Endodermal cell (in vitro differentiated cells): ENCODE measurements around the gene MLLT3. TPM values are rescaled to one million over a fixed set of nuclear protein-coding genes. Genes with fewer than 3 reads are reported as not detected.

Source experiments
- DNase-seq: peaks from one replicate; pipeline ENCODE4 v3.0.0-alpha.2; 2017
- H3K27ac ChIP-seq: 2 replicates; pipeline ENCODE4 v1.5.1; 2013; ENCODE audit warnings: mild to moderate bottlenecking, low read depth, low read length, moderate library complexity
- H3K27me3 ChIP-seq: 2 replicates; pipeline ENCODE4 v1.6.1; 2013; ENCODE audit warnings: mild to moderate bottlenecking, low read length, moderate library complexity; ENCODE audit not compliant: insufficient read depth, control insufficient read depth, poor library complexity, severe bottlenecking
- H3K36me3 ChIP-seq: 2 replicates; pipeline ENCODE4 v1.7.0; 2013; ENCODE audit warnings: mild to moderate bottlenecking, low read length, moderate library complexity; ENCODE audit not compliant: control insufficient read depth, insufficient read depth
- H3K4me1 ChIP-seq: one replicate; pipeline ENCODE4 v1.7.0; 2013; ENCODE audit warnings: low read length; ENCODE audit not compliant: control insufficient read depth, insufficient read depth
- H3K4me3 ChIP-seq: 2 replicates; pipeline ENCODE4 v1.5.1; 2013; ENCODE audit warnings: mild to moderate bottlenecking, low read length, moderate library complexity
- H3K9ac ChIP-seq: 2 replicates; pipeline ENCODE4 v1.6.1; 2013; ENCODE audit warnings: mild to moderate bottlenecking, low read length, moderate library complexity; ENCODE audit not compliant: poor library complexity, severe bottlenecking; ENCODE audit errors: extremely low read depth
- H3K9me3 ChIP-seq: 2 replicates; pipeline ENCODE4 v1.6.1; 2013; ENCODE audit warnings: mild to moderate bottlenecking, low read length, moderate library complexity; ENCODE audit not compliant: control insufficient read depth
- H3K27ac Mint-ChIP-seq: 2 replicates; pipeline ENCODE4 v1.8.0; 2020; ENCODE audit warnings: mixed read lengths
- H3K27me3 Mint-ChIP-seq: 2 replicates; pipeline ENCODE4 v1.8.0; 2021; ENCODE audit warnings: mild to moderate bottlenecking, mixed read lengths; ENCODE audit not compliant: insufficient read depth
- H3K36me3 Mint-ChIP-seq: 2 replicates; pipeline ENCODE4 v1.8.0; 2020; ENCODE audit warnings: low read depth, mixed read lengths
- H3K4me1 Mint-ChIP-seq: 2 replicates; pipeline ENCODE4 v1.8.0; 2020; ENCODE audit warnings: mixed read lengths
- H3K4me3 Mint-ChIP-seq: 2 replicates; pipeline ENCODE4 v1.8.0; 2020; ENCODE audit warnings: mild to moderate bottlenecking, moderate library complexity, mixed read lengths
- H3K9me3 Mint-ChIP-seq: 2 replicates; pipeline ENCODE4 v1.8.0; 2020; ENCODE audit warnings: mild to moderate bottlenecking, mixed read lengths
- CTCF ChIP-seq: fragments of 200-600 bp; sonication (generic); conservative IDR thresholded peaks from 2 replicates; pipeline ENCODE4 v1.5.0; 2021; ENCODE audit warnings: antibody characterized with exemption, mild to moderate bottlenecking
- WGBS, 2 experiments: methylation state at CpG; one replicate each; pipeline versions ENCODE4 v1.1.5 to v1.1.7; 2013; ENCODE audit warnings: missing lambda C conversion rate in 2 of 2, mixed read lengths in 1 of 2; ENCODE audit not compliant: insufficient coverage in 1 of 2, insufficient read length in 1 of 2; 5-methylcytosine and 5-hydroxymethylcytosine counted together
- total RNA-seq, 2 donors: library from RNA; stranded (reverse); fragmentation: NEBNext Ultra II Directional in 1 of 2; extraction: Animal tissue kit (Norgen Biotek cat#: 25700) in 1 of 2; gene quantifications; 2 replicates in 1 of 2; 3 replicates in 1 of 2; pipeline ENCODE4 v1.2.1, GENCODE V29; 2021

Gene MLLT3
- total RNA-seq, 2 donors from 2014 or later: 5.5 to 12.2 TPM

GRCh38 chr9:20512636-20513035 is 109.7 kb downstream of the MLLT3 start:
- no peaks in the 10 kb centered on the region for H3K4me1 ChIP-seq
- no peak for DNase-seq
- H3K27ac ChIP-seq: no peak overlapping the region
- no peak overlapping the region for H3K4me3 ChIP-seq
- no peak for TF ChIP-seq CTCF
- 93% methylated on average over 2 of the region's 2 CpGs; no CpG with 5 or more reads in 1 of the 2 experiments for WGBS, 2 experiments
- Mint-ChIP-seq H3K27ac (no peak overlapping the region), H3K36me3 (no peaks in the 10 kb centered on the region), H3K27me3 (peaks cover 2% of the 10 kb centered on the region), H3K4me1 (peaks cover 5% of the 10 kb centered on the region), H3K9me3 (no peaks in the 10 kb centered on the region), H3K4me3 (no peak overlapping the region)
- H3K9me3 ChIP-seq: no peaks in the 10 kb centered on the region
- no peaks in the 10 kb centered on the region for H3K36me3 ChIP-seq
- no peaks in the 10 kb centered on the region for H3K27me3 ChIP-seq
- no peak overlapping the region for H3K9ac ChIP-seq

GRCh38 chr9:20512106-20512505 is 110.2 kb downstream of the MLLT3 start:
- Histone ChIP-seq H3K4me3 (no peak overlapping the region), H3K9ac (no peak overlapping the region), H3K9me3 (no peaks in the 10 kb centered on the region), H3K36me3 (no peaks in the 10 kb centered on the region), H3K27me3 (no peaks in the 10 kb centered on the region), H3K4me1 (no peaks in the 10 kb centered on the region), H3K27ac (no peak overlapping the region)
- peaks cover 5% of the 10 kb centered on the region for H3K4me1 Mint-ChIP-seq
- H3K4me3 Mint-ChIP-seq: no peak overlapping the region
- H3K9me3 Mint-ChIP-seq: no peaks in the 10 kb centered on the region
- no peak overlapping the region for H3K27ac Mint-ChIP-seq
- peaks cover 2% of the 10 kb centered on the region for H3K27me3 Mint-ChIP-seq
- no peak for DNase-seq
- TF ChIP-seq CTCF: no peak
- H3K36me3 Mint-ChIP-seq: no peaks in the 10 kb centered on the region
- WGBS, 2 experiments: 94 to 100% methylated on average over 1 to 2 of the region's 2 CpGs

- Histone ChIP-seq H3K27ac (no peak overlapping the region), H3K27me3 (no peaks in the 10 kb centered on the region), H3K36me3 (no peaks in the 10 kb centered on the region)
Measured at GRCh38 chr9:20511686-20512085, 110.6 kb downstream of the MLLT3 start.

More at GRCh38 chr9:20511686-20512085, 110.6 kb downstream of the MLLT3 start:
- H3K9me3 Mint-ChIP-seq: no peaks in the 10 kb centered on the region
- WGBS, 2 experiments: 96% methylated on average over 1 of the region's 1 CpG; no CpG with 5 or more reads in 1 of the 2 experiments
- peaks cover 2% of the 10 kb centered on the region for H3K27me3 Mint-ChIP-seq
- no peak overlapping the region for H3K27ac Mint-ChIP-seq
- no peaks in the 10 kb centered on the region for H3K4me1 ChIP-seq
- no peak overlapping the region for H3K4me3 ChIP-seq
- no peaks in the 10 kb centered on the region for H3K36me3 Mint-ChIP-seq
- H3K9me3 ChIP-seq: no peaks in the 10 kb centered on the region
- no peak overlapping the region for H3K9ac ChIP-seq
- H3K4me1 Mint-ChIP-seq: peaks cover 5% of the 10 kb centered on the region
- TF ChIP-seq CTCF: no peak
- no peak for DNase-seq
- H3K4me3 Mint-ChIP-seq: no peak overlapping the region
